GM10847 (cell line): ENCODE data around the gene FAM227B.

Experiments used
- POLR2A ChIP-seq: IDR thresholded peaks from 2 replicates; pipeline ENCODE4 v1.6.1; 2011; ENCODE audit not compliant: insufficient read length; ENCODE audit errors: extremely low read depth

Gene FAM227B

DNA sequence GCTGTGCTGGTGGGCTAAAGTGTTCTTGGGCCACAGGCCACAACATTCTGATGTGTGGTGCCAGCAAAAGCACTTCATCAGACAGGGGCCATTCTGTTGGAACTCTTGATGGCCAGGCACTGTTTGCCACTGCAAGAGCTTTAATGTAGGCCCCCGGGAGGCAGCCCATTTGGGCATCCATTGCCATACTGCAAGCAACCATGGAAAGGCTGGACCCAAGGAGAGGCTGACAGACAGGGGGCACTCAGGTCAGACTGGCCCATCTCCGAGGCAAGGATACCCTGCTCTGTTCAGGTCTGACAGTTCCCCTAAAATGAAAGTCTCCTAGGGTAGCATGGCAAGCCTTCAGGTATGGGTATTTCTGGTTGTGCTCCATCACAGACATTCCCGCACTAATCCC, 64.2 kb downstream of the FAM227B start:
- TF ChIP-seq POLR2A: no peak

- no peak for TF ChIP-seq POLR2A
Measured at GRCh38 chr15:49538520-49538919, 82.1 kb downstream of the FAM227B start.

DNA sequence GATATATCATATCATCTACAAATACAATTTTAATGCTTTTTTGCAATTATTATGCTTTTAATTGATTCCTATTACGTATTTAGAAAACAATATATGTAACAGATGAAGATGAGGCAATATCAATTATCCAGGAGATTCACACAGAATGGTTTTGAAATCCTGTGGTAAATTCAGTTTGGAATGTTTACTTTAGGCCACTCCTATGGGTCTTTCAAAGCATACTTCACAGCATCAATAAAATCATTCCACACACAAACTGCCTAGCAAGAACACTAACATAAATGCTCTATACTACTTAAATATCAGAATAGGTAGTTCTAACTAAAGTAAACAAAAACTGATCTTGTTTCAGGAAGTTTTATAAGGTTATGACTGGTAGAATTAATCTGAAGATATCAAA, 90.5 kb downstream of the FAM227B start:
- no peak for TF ChIP-seq POLR2A

GRCh38 chr15:49528289-49528688, 92.3 kb downstream of the FAM227B start:
- no peak for TF ChIP-seq POLR2A

- TF ChIP-seq POLR2A: no peak
Measured at GRCh38 chr15:49521802-49522201, 98.8 kb downstream of the FAM227B start.

- no peak for TF ChIP-seq POLR2A
Measured at GRCh38 chr15:49507261-49507660, 113.4 kb downstream of the FAM227B start.

- no peak for TF ChIP-seq POLR2A
Measured at GRCh38 chr15:49506341-49506740, 114.3 kb downstream of the FAM227B start.

- TF ChIP-seq POLR2A: no peak
Measured at GRCh38 chr15:49501586-49501985, 119.0 kb downstream of the FAM227B start.

DNA sequence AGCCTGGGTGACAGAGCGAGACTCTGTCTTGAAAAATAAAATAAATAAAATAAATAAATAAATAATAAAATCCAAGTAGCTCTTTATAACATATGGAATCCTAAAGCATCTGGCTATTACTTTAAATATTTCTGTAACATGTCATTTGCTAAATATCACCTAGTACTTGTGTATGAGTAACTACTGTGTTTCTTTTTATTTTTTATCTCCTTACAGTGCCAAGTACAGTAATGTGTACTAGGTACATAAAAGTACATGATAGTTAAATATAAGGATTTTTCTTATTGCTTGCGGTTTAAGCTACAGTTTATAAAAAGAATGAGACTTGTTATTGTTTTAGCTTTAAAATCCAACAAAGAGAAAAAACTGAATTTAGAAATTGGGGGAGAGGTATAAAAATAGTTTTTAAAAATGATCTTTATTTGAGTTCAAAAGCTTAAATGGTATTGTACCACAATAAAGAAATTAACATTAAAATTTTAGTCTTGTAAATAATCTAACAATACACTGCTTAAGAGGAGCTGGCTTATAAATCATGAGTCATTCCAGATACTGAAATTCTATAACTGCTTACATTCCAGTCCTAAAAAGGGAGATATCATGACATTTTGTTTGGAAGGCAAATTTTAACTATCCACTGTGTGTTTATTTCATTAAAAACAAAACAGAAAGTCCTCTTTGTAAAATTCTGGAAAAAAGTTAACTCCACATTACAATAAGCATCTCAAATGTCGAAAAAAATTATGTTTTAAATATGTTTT, 124.4 kb downstream of the FAM227B start:
- no peak for TF ChIP-seq POLR2A

- no peak for TF ChIP-seq POLR2A
Measured at GRCh38 chr15:49494842-49495241, 125.8 kb downstream of the FAM227B start.

- no peak for TF ChIP-seq POLR2A
Measured at GRCh38 chr15:49492830-49493229, 127.8 kb downstream of the FAM227B start.

- TF ChIP-seq POLR2A: no peak
Measured at GRCh38 chr15:49492151-49492550, 128.5 kb downstream of the FAM227B start.

DNA sequence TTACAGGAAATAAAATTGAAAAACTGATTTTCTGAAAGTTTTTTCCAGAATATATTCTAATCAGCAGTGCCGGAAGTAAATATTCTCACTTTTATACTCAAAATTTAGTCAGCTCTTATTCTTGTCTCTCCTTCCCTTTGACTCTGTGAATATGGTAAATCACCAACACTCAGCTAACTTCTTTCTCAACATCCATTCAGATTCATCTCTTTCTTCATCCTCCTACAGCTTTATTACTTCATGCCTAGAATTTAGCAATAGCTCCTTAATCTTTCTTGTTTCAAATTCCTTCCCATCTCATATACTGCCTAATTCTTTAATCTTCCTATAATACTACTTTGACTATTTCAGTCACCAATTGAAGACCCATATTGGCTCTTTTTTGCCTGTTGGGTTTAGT, 129.7 kb downstream of the FAM227B start:
- TF ChIP-seq POLR2A: no peak

DNA sequence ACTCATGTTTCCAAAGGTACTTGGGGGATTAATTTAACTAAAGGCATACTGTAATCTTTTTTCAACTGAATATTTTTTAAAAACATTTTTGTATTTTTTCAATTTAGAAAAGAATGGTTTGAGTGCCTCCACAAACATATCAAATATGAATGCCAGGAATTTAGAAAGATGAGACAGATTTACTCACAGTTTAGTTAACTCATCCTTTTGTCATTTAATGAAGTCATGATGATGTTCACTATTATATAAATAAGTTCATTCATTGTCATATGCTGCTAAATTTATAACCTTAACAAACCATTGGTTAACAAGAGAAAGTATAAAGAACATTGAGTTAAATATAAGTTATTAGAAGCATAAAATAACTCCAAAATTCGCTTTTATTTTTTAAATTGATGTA, 147.6 kb downstream of the FAM227B start:
- no peak for TF ChIP-seq POLR2A

GRCh38 chr15:49472338-49472737, 148.3 kb downstream of the FAM227B start:
- no peak for TF ChIP-seq POLR2A

DNA sequence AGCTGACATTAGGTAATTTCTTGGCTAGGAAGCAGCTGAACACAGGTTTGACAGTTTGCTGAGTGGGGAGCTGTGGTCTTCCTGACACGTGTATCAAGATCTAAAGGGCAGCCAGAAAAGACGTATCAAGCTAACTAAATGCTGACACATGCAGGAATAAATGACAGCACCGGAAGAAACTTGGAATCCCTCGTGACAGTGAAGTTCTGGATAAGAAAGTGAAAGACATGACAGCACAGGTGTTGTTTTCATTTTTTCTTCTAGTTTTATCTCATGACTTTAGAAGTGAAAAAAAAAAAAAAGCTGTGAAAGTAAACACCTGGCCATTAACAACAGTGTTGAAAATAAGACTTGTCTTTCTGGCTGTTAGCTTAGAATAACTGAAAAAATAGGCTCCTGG, 148.9 kb downstream of the FAM227B start:
- TF ChIP-seq POLR2A: no peak

DNA sequence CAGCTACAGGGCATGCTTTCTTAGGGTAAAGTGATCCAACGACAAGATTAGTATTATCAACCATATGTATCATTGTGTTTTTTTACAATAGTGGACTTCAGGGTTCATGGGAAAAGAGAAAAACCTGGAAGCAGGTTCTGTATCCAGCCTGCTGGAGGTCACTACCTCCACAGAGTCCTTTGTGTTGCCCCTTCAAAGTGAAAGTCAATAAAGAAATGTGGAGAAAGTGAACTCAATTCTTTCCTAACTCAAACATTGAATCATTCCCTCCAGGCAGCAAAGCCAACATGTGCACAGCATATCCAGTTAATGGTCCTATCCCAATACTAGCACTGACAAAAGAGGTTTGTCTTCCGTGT, 152.2 kb downstream of the FAM227B start:
- TF ChIP-seq POLR2A: no peak
